Epidermal melanocyte (primary cell): ENCODE measurements around the gene LCN10.
A peak's percentile ranks its signal among the peaks of the same experiment; 100 is the strongest.
"Not testable (repeated sequence)": the region's sequence is repeated elsewhere in the genome, so short reads cannot be mapped to it uniquely, and the experiment has no call there.

Experiments
- DNase-seq: peaks from one replicate; pipeline ENCODE4 v3.0.0; 2011; ENCODE audit warnings: low spot score; ENCODE audit not compliant: insufficient read length

The LCN10 gene

DNA sequence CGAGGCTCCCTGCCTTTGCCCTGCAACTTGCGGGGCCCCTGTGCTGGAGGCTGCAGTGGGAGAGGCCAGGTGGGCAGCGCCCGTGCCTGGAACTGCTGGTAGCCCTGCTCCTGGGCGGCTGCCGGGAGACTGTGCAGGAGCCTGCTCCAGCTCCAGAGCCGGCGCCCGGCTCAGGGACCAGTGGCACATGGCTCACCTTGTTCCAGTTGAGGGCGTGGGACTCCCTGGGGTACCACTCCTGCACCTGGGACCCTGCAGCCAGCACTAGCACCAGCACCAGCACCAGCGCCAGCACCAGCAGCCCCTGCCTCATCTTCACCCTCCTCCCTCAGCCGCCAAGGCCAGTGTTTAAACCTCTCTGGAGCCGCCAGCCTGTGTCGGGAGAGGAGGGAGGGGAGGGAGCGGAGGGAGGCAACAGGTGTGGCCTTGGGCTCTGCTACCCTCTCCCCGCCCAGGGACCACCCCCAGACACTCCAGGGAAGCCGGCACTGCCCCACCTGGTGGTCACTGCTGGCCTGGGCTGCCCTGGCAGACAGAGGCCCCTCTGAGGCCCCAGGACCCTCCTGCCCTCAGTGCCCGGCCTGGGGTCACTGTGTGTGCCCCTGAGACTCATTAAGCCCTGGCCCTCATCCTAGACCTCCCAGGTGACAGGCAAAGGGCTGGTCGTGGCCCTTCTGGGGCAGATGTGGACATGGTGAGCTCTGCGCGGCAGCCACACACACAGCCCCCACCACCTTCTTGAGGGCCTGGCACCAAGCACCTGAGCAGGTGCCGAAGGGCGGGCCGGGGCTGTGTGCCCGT, at the start of gene LCN10:
LCN10 (minus strand) TSS at position 350 of the 801 bp plus-strand sequence; CDS start at position 313, 37 bp downstream.
- no peak for DNase-seq

DNA sequence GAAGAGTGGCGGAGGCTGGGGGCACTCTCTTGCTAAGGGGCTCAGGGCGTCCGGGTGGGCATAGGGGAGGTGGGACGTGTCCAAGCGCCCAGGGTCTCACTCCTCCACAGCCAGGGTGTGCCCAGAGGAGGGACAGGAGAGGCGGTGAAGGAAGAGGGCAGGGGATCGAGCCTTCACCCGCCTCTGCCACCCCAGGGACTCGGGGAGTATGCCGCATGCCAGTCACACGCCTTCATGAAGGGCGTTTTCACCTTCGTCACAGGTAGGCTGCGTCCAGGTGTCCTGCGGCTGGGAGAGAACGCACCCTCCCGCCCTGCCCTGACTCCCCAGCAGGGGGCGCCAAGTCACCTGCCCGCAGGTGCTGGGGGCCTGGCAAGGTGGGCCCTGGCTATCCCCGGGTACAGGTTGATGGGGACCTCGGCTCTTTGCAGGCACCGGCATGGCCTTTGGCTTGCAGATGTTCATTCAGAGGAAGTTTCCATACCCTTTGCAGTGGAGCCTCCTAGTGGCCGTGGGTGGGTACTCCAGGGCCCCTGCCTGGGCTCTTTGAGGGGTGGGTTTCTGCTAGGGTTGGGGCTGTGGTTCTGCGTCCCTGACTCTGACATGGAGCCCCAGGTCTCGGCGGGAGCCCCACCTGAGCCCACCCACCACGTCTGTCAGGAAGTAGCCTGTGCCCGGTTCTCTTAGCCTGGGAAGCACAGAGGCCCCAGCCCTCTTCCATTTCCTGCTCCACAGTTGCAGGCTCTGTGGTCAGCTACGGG, 49.0 kb upstream of the LCN10 start:
- DNase-seq, result peak; percentile 21

DNA sequence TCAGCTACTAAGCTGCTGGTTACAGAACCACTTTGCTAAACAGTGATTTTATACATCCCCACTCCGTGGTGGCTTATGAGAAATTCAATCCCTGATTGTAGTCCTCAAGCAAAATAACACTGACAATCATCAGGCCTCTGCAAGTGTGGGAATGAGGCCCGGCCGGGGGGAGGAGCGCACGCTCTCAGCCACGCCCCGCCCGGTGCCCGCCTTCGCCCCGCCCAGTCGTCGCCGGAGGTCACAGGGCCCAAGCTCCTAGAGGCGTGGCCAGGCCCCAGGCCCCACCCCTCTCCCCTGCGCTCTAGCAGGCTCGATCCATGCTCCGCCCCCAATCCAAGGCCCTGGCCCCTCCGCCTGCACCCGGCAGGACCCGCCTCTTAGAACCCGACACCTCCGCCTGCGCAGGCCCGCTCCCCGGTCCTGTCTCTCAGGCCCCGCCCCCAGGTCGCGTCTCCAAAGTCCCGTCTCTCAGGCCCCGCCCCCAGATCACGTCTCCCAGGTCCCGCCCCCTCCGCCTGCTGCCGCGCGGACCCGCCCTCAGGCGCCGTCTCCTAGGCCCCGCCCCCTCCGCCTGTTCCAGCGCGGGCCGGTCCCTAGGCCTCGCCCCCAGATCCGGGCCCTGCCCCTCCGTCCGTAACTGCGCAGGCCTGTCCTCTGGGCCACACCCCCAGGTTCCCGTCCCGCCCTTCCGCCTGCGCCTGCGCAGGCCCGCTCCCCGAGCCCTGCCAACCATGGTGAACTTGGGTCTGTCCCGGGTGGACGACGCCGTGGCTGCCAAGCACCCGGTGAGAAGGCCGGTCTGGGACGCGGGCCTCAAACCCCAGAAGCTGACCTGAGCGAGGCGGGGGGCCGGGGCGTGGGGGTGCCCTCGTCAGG, 48.1 kb upstream of the LCN10 start, which contains the start of gene TMEM141:
TMEM141 (plus strand) TSS at position 705 of the 876 bp plus-strand sequence; CDS start at position 732, 27 bp downstream.
- peak; percentile 97 for DNase-seq

DNA sequence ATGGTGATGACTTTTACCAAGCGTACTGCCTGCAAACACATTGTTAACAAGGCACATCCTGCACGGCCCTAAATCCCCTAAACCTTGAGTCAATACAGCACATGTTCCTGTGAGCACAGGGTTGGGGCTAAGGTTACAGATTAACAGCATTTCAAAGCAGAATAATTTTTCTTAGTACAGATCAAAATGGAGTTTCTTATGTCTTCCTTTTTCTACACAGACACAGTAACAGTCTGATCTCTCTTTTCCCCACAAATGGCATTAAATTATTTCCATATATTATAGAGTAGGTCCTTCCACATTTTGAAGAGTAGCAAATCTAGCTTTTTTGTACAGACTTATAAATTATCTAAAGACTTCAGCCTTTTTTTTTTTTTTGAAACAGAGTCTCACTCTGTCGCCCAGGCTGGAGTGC, 46.8 kb upstream of the LCN10 start:
- no peak for DNase-seq

DNA sequence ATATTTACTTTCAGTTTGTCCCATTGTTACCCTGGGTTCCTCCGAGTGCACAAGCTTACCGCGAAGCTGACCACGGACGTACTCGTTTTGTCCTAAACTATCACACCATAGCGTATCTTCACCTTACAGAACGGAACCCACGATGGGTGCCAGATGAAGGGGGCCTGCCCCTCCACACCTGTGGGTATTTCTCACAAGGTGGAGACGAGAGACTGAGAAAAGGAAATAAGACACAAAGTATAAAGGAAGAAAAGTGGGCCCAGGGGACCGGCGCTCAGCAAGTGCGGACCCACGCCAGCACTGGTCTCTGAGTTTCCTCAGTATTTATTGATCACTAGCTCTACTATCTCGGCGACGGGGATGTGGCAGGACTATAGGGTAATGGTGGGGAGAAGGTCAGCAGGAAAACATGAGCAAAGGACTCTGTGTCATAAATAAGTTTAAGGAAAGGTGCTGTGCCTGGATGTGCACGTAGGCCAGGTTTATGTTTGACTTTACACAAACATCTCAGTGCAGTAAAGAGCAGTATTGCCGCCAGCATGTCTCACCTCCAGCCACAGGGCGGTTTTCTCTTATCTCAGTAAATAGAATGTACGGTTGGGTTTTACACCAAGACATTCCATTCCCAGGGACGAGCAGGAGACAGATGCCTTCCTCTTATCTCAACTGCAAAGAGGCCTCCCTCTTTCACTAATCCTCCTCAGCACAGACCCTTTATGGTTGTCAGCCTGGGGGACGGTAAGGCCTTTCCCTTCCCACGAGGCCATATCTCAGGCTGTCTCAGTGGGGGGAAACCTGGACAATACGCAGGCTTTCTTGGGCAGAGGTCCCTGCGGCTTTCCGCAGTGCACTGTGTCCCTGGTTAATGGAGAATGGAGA, 46.1 kb upstream of the LCN10 start:
- not testable (repeated sequence) for DNase-seq

DNA sequence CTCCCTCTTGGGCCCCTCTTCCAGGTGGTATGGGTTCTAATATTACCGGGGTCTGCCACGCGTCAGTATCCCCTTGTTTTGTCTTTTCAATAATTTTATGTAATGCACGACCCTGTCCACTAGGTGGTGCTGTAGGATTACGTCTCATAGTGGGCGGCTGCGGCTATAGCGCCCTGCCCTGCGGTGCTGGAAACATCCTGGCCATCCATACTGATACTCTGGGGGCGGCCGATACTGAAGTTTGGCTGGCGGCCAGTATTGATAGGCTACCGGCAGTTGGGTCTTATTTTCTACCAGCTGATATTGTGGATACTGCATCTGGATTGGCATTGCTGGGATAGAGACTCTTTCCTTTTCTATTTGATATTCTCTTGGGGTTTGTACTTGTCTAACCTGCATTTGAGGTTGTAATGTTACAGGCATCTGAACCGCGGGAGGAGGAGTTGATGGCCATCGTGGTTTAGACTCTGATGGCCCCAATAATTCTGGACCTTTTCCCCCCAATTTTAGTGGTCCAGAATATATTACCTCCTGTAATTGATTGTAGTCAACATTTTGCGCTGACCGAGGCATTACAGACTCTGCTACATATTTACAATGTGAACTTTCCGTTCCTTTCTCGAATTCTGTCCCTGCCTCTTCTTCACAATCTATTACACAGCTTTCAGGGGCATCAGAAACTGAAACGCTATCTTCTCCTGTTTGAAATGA, 45.1 kb upstream of the LCN10 start:
- peak; percentile 46 for DNase-seq

DNA sequence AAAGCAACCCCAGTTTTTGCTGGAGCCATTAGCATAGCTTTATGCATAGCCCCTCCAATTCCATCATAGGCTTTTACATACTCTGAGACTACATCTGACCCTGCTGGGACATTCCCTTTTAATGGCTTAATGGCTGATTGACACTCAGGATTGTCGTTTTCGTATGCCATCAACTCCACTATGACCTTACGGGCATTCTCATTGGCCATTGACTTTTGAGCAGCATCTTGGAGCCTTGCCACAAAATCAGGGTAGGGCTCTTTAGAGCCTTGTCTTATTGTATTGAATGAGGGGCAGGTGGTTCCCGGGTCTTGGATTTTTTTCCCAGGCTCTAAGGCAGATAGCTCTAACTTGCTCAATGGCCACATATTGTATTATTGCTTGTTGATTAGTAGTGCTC, 44.2 kb upstream of the LCN10 start:
- not testable (repeated sequence) for DNase-seq

DNA sequence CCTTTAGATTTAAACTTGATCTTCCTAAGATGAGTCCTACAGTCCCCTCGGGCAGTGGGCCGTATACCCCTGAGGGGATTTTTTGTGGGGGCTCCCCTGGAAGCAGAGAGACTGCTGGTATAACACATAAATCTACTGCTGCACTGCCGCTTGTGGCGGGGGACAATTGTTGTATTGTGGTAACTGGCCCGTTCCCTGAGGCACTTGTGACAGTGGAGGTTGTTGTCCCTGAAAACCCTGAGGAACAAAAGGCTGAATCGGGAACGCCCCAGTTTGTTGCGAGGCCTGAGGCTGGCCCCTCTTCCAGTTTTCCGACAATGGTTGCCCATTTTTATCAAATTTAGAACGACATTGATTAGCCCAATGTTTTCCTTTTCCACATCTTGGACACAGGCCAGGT, 43.7 kb upstream of the LCN10 start:
- DNase-seq, result peak; percentile 2

DNA sequence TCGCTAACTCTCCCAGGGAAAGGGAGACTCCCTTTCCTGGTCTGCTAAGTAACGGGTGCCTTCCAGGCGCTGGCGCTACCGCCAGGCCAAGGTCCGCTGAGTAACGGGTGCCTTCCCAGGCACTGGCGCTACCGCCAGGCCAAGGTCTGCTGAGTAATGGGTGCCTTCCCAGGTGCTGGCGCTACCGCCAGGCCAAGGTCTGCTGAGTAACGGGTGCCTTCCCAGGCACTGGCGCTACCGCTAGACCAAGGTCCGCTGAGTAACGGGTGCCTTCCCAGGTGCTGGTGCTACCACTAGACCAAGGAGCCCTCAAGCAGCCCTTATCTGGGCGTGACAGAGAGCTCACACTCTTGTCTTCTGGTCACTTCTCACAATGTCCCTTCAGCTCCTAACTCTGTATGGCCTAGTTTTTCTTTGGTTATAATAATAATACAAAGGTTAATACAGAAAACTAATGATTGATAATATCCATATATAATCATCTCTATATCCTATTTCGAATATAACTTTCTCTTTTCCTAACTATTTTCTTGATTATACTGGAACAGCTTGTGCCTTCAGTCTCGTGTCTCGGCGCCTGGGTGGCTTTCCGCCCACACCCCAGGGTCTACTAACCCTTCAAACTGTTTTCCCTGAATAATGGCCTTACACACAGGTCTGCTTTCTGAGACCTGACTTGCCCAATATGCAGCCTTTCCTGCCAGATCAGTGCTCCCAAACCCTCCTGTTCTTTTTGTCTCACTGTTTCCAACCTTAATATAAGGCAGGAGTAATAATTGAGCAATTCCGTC, 43.0 kb upstream of the LCN10 start:
- DNase-seq, result not testable (repeated sequence)

DNA sequence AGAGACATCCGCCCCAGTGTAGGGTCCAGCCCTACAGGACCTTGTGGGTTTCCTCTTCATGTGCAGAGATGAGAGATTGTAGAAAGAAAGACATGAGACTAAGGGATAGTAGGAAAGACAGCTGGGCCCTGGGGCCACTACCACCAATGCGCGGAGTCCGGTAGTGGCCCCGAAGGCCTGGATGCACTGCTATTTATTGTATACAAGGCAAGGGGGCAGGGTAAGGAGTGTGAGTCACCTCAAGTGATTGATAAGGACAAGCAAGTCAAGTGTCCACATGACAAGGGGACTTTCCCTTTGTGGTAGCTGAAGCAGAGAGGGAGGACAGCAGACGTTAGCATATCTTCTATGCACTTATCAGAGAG, 42.2 kb upstream of the LCN10 start:
- no peak for DNase-seq

DNA sequence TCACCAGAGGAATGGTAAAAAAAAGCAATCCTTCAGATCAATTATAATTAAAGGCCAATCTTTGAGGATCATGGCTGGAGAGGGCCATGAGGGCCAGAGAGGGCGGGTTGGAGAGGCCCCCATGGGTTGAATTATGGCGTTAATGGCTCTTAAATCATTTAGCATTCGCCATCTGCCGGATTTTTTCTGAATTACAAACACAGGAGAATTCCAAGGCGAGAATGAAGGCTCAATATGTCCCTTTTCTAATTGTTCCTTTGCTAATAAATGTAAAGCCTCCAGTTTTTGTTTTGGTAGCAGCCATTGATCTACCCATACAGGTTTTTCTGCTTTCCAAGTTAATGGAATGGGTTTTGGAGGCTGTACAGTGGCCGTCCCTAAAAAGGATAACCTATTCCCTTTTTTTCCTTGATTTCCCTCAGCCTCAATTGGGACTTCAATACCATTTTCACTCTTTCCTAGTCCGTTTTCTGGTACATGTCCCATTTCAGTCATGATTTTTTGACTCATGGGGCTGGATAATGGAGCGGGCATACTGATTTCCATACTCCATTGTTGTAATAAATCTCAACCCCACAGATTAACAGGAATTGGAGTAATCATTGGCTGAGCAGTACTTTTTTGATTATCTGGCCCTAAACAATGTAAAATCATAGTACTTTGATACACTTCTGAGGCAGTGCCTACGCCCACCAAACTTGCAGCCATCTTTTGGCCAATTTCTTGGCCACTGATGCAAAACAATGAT, 41.7 kb upstream of the LCN10 start:
- DNase-seq, result peak; percentile 11

DNA sequence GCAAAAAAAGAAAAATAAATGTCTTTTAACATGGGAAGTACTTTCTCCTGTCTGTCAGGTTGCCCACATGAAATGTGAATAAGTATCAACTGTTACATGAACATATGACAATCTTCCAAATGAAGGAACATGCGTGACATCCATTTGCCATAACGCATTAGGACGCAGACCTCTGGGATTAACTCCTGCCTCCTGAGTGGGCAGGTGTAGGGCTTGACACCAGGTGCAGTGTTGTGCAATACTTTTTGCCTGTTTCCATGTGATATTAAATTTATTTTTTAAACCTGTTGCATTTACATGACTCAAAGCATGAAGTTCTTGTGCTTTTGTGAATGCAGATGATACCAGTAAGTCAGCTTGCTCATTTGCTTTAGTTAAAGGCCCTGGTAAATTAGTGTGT, 39.7 kb upstream of the LCN10 start:
- DNase-seq, result no peak

DNA sequence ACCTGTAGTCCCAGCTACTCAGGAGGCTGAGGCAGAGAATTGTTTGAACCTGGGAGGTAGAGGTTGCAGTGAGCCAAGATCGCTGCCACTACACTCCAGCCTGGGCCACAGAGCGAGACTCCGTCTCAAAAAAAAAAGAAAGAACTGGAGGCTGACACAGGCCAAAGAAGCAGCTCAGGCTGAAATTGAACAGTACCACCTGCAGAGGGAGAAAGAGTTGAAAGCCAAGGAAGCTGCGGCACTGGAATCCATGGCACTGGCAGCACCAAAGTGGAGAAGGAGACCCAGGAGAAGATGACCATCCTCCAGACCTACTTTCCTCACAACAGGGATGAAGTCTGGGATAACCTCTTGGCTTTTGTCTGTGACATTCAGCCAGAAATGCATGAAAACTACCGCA, 37.1 kb upstream of the LCN10 start:
- DNase-seq, result peak; percentile 2

DNA sequence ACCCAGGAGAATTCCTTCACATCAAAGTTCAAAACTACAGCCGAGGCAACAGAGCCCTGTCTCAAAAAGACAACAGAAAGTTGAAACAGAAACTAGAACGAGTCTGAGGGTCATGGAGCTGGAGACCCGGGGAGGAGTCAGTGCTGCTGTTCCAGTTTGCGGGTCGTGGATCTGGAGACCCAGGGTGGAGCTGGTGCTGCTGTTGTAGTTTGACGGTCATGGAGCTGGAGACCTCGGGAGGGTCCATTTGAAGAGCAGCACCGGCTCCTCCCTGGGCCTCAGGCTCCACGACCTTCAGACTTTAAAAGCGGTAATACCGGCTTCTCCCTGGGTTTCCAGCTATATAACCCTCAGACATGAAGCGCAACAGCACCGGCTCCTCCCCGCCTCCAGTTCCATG, 34.6 kb upstream of the LCN10 start:
- peak; percentile 11 for DNase-seq

DNA sequence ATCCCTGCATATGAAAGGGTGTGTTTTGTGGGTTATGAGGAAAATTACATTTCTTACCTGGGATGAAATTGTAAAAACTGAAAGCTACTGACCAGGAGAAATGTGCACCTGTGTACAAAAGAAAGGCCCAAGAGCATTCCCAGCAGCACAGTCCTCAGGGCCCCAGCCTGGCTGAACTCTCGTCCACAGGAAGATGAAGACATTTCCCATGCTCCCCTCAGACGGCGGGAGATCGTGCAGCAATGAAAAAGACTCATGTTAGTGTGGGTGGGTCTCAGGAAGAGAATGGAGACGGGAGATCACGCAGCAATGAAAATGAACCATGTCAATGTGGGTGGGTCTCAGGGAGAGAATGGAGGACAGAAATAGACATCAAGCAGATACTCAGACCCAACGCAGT, 34.2 kb upstream of the LCN10 start:
- peak; percentile 1 for DNase-seq

DNA sequence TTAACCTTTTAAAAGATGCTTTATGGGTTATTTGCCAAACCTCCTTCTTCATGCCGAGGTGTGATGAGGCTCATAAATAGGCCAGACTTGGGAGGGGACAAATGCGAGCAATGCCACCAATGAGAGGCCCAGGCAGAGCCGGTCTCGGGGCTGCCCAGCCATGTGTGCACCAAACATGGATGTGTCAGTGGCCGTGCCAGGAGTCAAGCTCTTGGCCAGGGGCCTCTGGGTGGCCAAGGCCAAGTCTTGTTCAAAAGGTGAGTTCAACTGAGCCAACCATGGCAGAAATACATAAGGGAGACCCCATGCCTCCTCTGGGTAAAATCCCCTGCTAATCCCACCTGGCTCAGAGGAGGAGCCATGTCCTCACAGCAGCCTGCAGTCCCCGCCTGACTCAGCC, 32.5 kb upstream of the LCN10 start:
- peak; percentile 14 for DNase-seq

DNA sequence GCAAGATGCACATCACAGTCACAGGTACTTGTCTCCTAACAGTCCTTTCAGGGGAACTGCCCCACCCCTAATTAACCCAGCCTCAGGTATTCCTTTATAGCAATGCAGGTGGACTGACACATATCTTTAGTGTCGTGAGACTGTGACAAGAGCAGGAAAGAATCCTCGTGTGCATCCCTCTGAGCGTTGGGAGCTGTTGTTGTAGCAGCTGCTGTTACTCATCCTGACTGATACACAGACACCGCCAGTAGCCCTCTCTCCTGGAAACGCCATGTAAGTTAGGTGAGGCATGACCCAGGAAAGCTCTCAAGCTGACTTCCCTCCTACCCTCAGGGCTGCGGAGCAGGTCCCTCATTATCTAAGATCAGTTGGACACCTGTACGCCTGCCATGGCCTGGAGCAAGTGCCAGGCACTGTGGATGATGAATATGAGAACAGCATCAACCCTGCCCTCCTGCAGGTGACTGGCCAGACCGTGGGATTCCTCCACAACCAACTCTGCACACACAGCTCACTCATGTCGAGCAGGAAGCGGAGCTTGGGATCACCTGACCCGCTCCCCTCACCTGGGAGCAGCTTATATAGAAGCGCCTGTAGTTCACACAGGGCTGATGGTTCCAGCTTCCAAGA, 31.8 kb upstream of the LCN10 start:
- DNase-seq, result no peak
